Mesendoderm (in vitro differentiated cells): ENCODE measurements around the gene CXCL3.

ENCODE experiments used
- DNase-seq: peaks from one replicate; pipeline ENCODE4 v3.0.0; 2013
- H2AK5ac ChIP-seq: 2 replicates; pipeline ENCODE4 v1.6.1; 2013; ENCODE audit warnings: low read length, inconsistent platforms
- H2BK120ac ChIP-seq: 2 replicates; pipeline ENCODE4 v1.6.1; 2013; ENCODE audit warnings: low read depth, mild to moderate bottlenecking, low read length, moderate library complexity, mixed read lengths
- H2BK15ac ChIP-seq: replicated peaks from 2 replicates; pipeline ENCODE4 v1.6.1; 2013; ENCODE audit warnings: low read depth, mild to moderate bottlenecking, moderate library complexity
- H2BK5ac ChIP-seq: 2 replicates; pipeline ENCODE4 v1.6.1; 2013; ENCODE audit warnings: low read length, inconsistent platforms
- H3K18ac ChIP-seq: 2 replicates; pipeline ENCODE4 v1.6.1; 2013; ENCODE audit warnings: mild to moderate bottlenecking, low read length, mixed read lengths
- H3K23ac ChIP-seq: one replicate; pipeline ENCODE4 v1.6.1; 2013; ENCODE audit warnings: low read length
- H3K27ac ChIP-seq: 2 replicates; pipeline ENCODE4 v1.5.1; 2013; ENCODE audit warnings: low read depth, mild to moderate bottlenecking, inconsistent platforms, low read length, moderate library complexity
- H3K27me3 ChIP-seq: 2 replicates; pipeline ENCODE4 v1.6.1; 2013; ENCODE audit warnings: low read length, control low read depth, mild to moderate bottlenecking, inconsistent platforms; ENCODE audit not compliant: insufficient read depth, poor library complexity
- H3K36me3 ChIP-seq: 2 replicates; pipeline ENCODE4 v1.6.1; 2013; ENCODE audit warnings: low read length, inconsistent platforms; ENCODE audit not compliant: control insufficient read depth, insufficient read depth
- H3K4ac ChIP-seq: one replicate; pipeline ENCODE4 v1.6.1; 2013; ENCODE audit warnings: low read depth, mild to moderate bottlenecking, low read length, moderate library complexity
- H3K4me1 ChIP-seq: 2 replicates; pipeline ENCODE4 v1.6.1; 2013; ENCODE audit warnings: low read depth, low read length, inconsistent platforms; ENCODE audit not compliant: control insufficient read depth
- H3K4me2 ChIP-seq: 2 replicates; pipeline ENCODE4 v1.6.1; 2013; ENCODE audit warnings: low read length
- H3K4me3 ChIP-seq: 2 replicates; pipeline ENCODE4 v1.5.1; 2013; ENCODE audit warnings: mild to moderate bottlenecking, low read length
- H3K56ac ChIP-seq: one replicate; pipeline ENCODE4 v1.6.1; 2013; ENCODE audit warnings: low read length
- H3K79me1 ChIP-seq: 2 replicates; pipeline ENCODE4 v1.6.1; 2013; ENCODE audit warnings: low read length, inconsistent platforms
- H3K79me2 ChIP-seq: 2 replicates; pipeline ENCODE4 v1.6.1; 2013; ENCODE audit warnings: mild to moderate bottlenecking, low read length; ENCODE audit not compliant: control insufficient read depth, insufficient read depth
- H3K9ac ChIP-seq: 2 replicates; pipeline ENCODE4 v1.6.1; 2013; ENCODE audit warnings: low read length, inconsistent platforms
- H4K5ac ChIP-seq: one replicate; pipeline ENCODE4 v1.6.1; 2013; ENCODE audit warnings: low read length
- H4K8ac ChIP-seq: one replicate; pipeline ENCODE4 v1.6.1; 2013; ENCODE audit warnings: low read depth, mild to moderate bottlenecking, control low read depth, low read length, moderate library complexity
- WGBS: extraction: QIAGEN DNeasy Blood & Tissue Kit; methylation state at CpG from one replicate; pipeline ENCODE4 v1.1.7; 2013; ENCODE audit warnings: low lambda C conversion rate, missing lambda C conversion rate; ENCODE audit not compliant: insufficient coverage; ENCODE audit errors: extremely low coverage; 5-methylcytosine and 5-hydroxymethylcytosine counted together

CXCL3 gene

DNA sequence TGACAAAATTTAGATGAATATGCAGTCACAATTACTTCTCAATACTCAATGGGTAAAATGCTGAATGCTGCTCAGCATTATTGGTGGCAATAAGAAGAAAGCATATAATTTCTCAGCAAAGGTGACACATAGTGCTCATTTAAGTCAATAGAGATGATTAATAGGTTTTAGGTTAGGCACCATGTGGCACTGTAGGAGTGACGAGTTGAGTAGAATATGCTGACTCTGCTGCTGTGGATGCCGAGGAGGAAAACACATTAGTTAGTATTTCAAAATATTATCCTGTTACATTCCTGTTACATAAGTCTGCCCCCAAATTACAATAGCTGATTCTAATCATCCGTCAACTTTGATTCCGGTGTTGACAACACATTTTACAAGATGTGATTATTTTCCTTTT is 26.4 kb downstream of the CXCL3 start:
- no peak overlapping the region for H4K8ac ChIP-seq
- no peaks in the 10 kb centered on the region for H3K4me1 ChIP-seq
- no peak overlapping the region for H3K27ac ChIP-seq
- H2AK5ac ChIP-seq, result no peak overlapping the region
- H3K4me2 ChIP-seq, result no peak overlapping the region
- H3K18ac ChIP-seq, result no peak overlapping the region
- H3K4me3 ChIP-seq, result no peak overlapping the region
- H3K23ac ChIP-seq, result no peak overlapping the region
- WGBS, result no CpG with 5 or more reads among the region's 4 CpGs
- no peaks in the 10 kb centered on the region for H3K79me1 ChIP-seq
- no peaks in the 10 kb centered on the region for H3K79me2 ChIP-seq
- H3K9ac ChIP-seq, result no peak overlapping the region
- no peak for DNase-seq
- H4K5ac ChIP-seq, result no peak overlapping the region
- no peak overlapping the region for H3K56ac ChIP-seq
- no peak overlapping the region for H2BK5ac ChIP-seq
- H3K4ac ChIP-seq, result no peak overlapping the region
- H2BK120ac ChIP-seq, result no peak overlapping the region
- H2BK15ac ChIP-seq, result no peak overlapping the region
- H3K27me3 ChIP-seq, result no peaks in the 10 kb centered on the region
- no peaks in the 10 kb centered on the region for H3K36me3 ChIP-seq

DNA sequence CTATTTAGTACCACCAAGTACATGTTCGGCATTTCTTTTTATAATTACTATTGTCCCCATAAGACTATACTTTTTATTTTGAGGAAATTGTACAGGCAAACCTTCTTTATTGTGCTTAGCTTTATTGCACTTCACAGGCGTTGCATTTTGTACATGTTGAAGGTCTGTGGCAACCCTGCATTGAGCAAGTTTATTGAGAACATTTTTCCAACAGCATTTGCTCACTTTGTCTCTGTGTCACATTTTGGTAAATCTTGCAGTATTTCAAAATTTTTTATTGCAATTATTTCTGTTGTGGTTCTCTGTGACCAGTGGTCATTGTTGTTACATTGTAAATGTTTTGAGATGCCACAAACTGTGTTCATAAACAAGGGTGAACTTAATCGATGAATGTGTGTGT is 29.2 kb downstream of the CXCL3 start:
- Histone ChIP-seq H2BK5ac (no peak overlapping the region), H4K8ac (no peak overlapping the region), H3K27me3 (no peaks in the 10 kb centered on the region), H3K56ac (no peak overlapping the region), H3K4me3 (no peak overlapping the region), H2AK5ac (no peak overlapping the region), H3K18ac (no peak overlapping the region), H4K5ac (no peak overlapping the region), H3K36me3 (no peaks in the 10 kb centered on the region), H2BK15ac (no peak overlapping the region), H3K4ac (no peak overlapping the region), H3K4me2 (no peak overlapping the region), H3K23ac (no peak overlapping the region), H2BK120ac (no peak overlapping the region), H3K79me1 (no peaks in the 10 kb centered on the region), H3K79me2 (no peaks in the 10 kb centered on the region), H3K27ac (no peak overlapping the region), H3K4me1 (no peaks in the 10 kb centered on the region), H3K9ac (no peak overlapping the region)
- WGBS, result no CpG with 5 or more reads among the region's 3 CpGs
- no peak for DNase-seq

- Histone ChIP-seq H2BK5ac (no peak overlapping the region), H3K4ac (no peak overlapping the region), H3K4me2 (no peak overlapping the region), H3K56ac (no peak overlapping the region), H2BK120ac (no peak overlapping the region), H3K36me3 (no peaks in the 10 kb centered on the region), H2AK5ac (no peak overlapping the region), H4K5ac (no peak overlapping the region), H3K9ac (no peak overlapping the region), H4K8ac (no peak overlapping the region), H3K4me1 (no peaks in the 10 kb centered on the region), H3K79me2 (no peaks in the 10 kb centered on the region), H3K23ac (no peak overlapping the region), H2BK15ac (no peak overlapping the region), H3K79me1 (no peaks in the 10 kb centered on the region), H3K27me3 (no peaks in the 10 kb centered on the region), H3K18ac (no peak overlapping the region), H3K4me3 (no peak overlapping the region), H3K27ac (no peak overlapping the region)
- DNase-seq, result no peak
- WGBS, result no CpG with 5 or more reads among the region's 2 CpGs
Measured at GRCh38 chr4:74006009-74006476, 32.4 kb downstream of the CXCL3 start.

- no peak overlapping the region for H4K5ac ChIP-seq
- H2AK5ac ChIP-seq, result no peak overlapping the region
- H2BK120ac ChIP-seq, result no peak overlapping the region
- H3K79me1 ChIP-seq, result no peaks in the 10 kb centered on the region
- no peak overlapping the region for H3K4ac ChIP-seq
- DNase-seq, result no peak
- H3K23ac ChIP-seq, result no peak overlapping the region
- WGBS, result no CpG with 5 or more reads among the region's 3 CpGs
- no peak overlapping the region for H4K8ac ChIP-seq
- no peak overlapping the region for H2BK15ac ChIP-seq
- H3K4me2 ChIP-seq, result no peak overlapping the region
- H3K27me3 ChIP-seq, result no peaks in the 10 kb centered on the region
- H3K27ac ChIP-seq, result no peak overlapping the region
- H3K9ac ChIP-seq, result no peak overlapping the region
- no peaks in the 10 kb centered on the region for H3K36me3 ChIP-seq
- H3K79me2 ChIP-seq, result no peaks in the 10 kb centered on the region
- no peak overlapping the region for H3K4me3 ChIP-seq
- no peak overlapping the region for H2BK5ac ChIP-seq
- H3K56ac ChIP-seq, result no peak overlapping the region
- no peak overlapping the region for H3K18ac ChIP-seq
- no peaks in the 10 kb centered on the region for H3K4me1 ChIP-seq
Measured at GRCh38 chr4:74005528-74005927, 33.0 kb downstream of the CXCL3 start.

- Histone ChIP-seq H4K8ac (no peak overlapping the region), H3K27me3 (no peaks in the 10 kb centered on the region), H3K27ac (no peak overlapping the region), H3K79me2 (no peaks in the 10 kb centered on the region), H3K4me1 (no peaks in the 10 kb centered on the region), H2AK5ac (no peak overlapping the region), H2BK5ac (no peak overlapping the region), H3K18ac (no peak overlapping the region), H3K79me1 (no peaks in the 10 kb centered on the region), H3K9ac (no peak overlapping the region), H3K36me3 (no peaks in the 10 kb centered on the region), H3K4me2 (no peak overlapping the region), H3K4me3 (no peak overlapping the region), H3K4ac (no peak overlapping the region), H2BK120ac (no peak overlapping the region), H3K23ac (no peak overlapping the region), H4K5ac (no peak overlapping the region), H2BK15ac (no peak overlapping the region), H3K56ac (no peak overlapping the region)
- no peak for DNase-seq
- no CpG with 5 or more reads among the region's 4 CpGs for WGBS
Measured at GRCh38 chr4:74004668-74005067, 33.8 kb downstream of the CXCL3 start.

- Histone ChIP-seq H3K79me2 (no peaks in the 10 kb centered on the region), H2BK15ac (no peak overlapping the region), H3K23ac (no peak overlapping the region), H3K4ac (no peak overlapping the region), H3K4me1 (no peaks in the 10 kb centered on the region), H3K79me1 (no peaks in the 10 kb centered on the region), H2AK5ac (no peak overlapping the region), H2BK5ac (no peak overlapping the region), H2BK120ac (no peak overlapping the region), H3K36me3 (no peaks in the 10 kb centered on the region), H3K4me3 (no peak overlapping the region), H3K56ac (no peak overlapping the region), H3K18ac (no peak overlapping the region), H3K27ac (no peak overlapping the region), H3K9ac (no peak overlapping the region), H4K5ac (no peak overlapping the region), H3K4me2 (no peak overlapping the region), H4K8ac (no peak overlapping the region), H3K27me3 (no peaks in the 10 kb centered on the region)
- WGBS, result no CpG with 5 or more reads among the region's 6 CpGs
- DNase-seq, result no peak
Measured at GRCh38 chr4:74000301-74000700, 38.2 kb downstream of the CXCL3 start.
